Colon (tissue), 2 donors: Measurements from ENCODE around the gene MYO5B.
"Not testable (repeated sequence)": the region's sequence is repeated elsewhere in the genome, so short reads cannot be mapped to it uniquely, and the experiment has no call there.

Experiments
- FAIRE-seq: peaks from 2 replicates; lab custom pipeline; 2012; peaks lifted over from hg19 to GRCh38; lab: Jason Lieb, UNC
- donor health status: control.
- donor health status: control.

MYO5B gene

GRCh38 chr18:49853011-49853410 lies 341.9 kb downstream of the MYO5B start:
- no peak for FAIRE-seq

GRCh38 chr18:49851624-49852023 lies 343.3 kb downstream of the MYO5B start:
- FAIRE-seq: no peak

- no peak for FAIRE-seq
These were observed 344.3 kb downstream of the MYO5B start for GRCh38 chr18:49850636-49851035.

GRCh38 chr18:49849331-49850217 lies 345.4 kb downstream of the MYO5B start:
- FAIRE-seq: no peak

GRCh38 chr18:49848115-49848514 lies 346.8 kb downstream of the MYO5B start:
- no peak for FAIRE-seq

GRCh38 chr18:49847524-49847923 lies 347.4 kb downstream of the MYO5B start:
- no peak for FAIRE-seq

- FAIRE-seq: no peak
These were observed 348.1 kb downstream of the MYO5B start for GRCh38 chr18:49846718-49847470.

GRCh38 chr18:49846361-49846662 lies 348.6 kb downstream of the MYO5B start:
- FAIRE-seq: no peak

GRCh38 chr18:49845629-49846360 lies 349.2 kb downstream of the MYO5B start:
- no peak for FAIRE-seq

- FAIRE-seq: no peak
These were observed 350.0 kb downstream of the MYO5B start for GRCh38 chr18:49844903-49845302.

- no peak for FAIRE-seq
These were observed 350.9 kb downstream of the MYO5B start for GRCh38 chr18:49843778-49844625.

- no peak for FAIRE-seq
These were observed 351.8 kb downstream of the MYO5B start for GRCh38 chr18:49843131-49843530.

GRCh38 chr18:49842656-49843055 lies 352.3 kb downstream of the MYO5B start:
- FAIRE-seq: no peak

GRCh38 chr18:49841236-49842217 lies 353.4 kb downstream of the MYO5B start:
- FAIRE-seq: no peak

GRCh38 chr18:49839012-49839411 lies 355.9 kb downstream of the MYO5B start:
- no peak for FAIRE-seq

- no peak for FAIRE-seq
These were observed 356.6 kb downstream of the MYO5B start for GRCh38 chr18:49838381-49838780.

GRCh38 chr18:49837889-49838288 lies 357.1 kb downstream of the MYO5B start:
- FAIRE-seq: no peak

GRCh38 chr18:49837316-49837835 lies 357.6 kb downstream of the MYO5B start:
- FAIRE-seq: not testable (repeated sequence)

GRCh38 chr18:49835405-49835804 lies 359.5 kb downstream of the MYO5B start:
- FAIRE-seq: no peak

GRCh38 chr18:49834258-49834657 lies 360.7 kb downstream of the MYO5B start:
- FAIRE-seq: no peak
